Amniotic epithelial cell (primary cell): ENCODE data around the gene GADD45A.

Experiments
- DNase-seq: peaks from one replicate; pipeline ENCODE4 v3.0.0-alpha.2; 2010; ENCODE audit warnings: low read depth

The GADD45A gene

DNA sequence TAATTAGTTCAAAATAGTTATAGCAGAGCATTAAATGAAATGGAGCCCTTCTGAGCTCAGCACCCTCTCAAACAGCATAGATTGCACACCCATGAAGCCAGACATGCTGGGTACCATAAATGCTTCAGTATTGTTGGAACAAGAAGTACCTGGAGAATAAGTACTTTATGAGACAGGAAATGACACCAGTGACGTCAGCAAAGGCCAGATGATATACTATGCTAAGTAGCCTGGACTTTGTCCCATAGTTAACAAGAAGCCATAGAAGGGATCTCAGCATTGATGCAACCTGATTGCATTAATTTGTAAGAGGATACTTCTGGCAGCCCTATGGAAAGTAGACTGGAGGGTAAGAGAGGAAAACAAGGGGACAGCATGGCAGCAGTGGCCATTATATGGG, 16.3 kb upstream of the GADD45A start:
- DNase-seq = peak; percentile 35

DNA sequence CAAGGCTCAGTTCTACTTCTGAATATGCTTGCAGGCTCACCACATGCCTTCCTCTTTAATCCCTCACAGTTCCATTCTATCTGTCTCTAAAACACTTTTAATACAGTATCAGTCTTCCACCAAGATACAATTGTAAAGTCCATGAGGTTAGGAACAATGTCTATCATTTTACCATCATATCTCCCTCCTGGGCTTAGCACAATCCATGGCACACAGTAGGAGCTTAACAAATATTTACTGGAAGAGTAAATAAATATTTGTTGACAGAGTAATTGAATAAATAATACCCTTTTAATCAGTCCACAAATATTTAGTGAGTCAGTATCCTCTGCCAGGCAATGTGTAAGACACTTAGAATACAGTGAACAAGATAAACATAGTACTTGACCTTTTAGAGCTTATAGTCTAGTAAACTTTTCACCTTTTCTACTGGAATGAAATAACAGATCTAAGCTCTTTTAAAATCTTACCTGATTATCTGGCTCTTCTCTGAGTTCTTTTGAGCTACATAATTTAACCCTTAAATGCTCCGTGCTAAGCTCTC, 12.7 kb upstream of the GADD45A start:
- no peak for DNase-seq

GRCh38 chr1:67673468-67674201, 11.4 kb upstream of the GADD45A start:
- no peak for DNase-seq

- no peak for DNase-seq
Measured at GRCh38 chr1:67674260-67675011, 10.6 kb upstream of the GADD45A start.

- DNase-seq = no peak
Measured at GRCh38 chr1:67675800-67676199, 9.2 kb upstream of the GADD45A start.

DNA sequence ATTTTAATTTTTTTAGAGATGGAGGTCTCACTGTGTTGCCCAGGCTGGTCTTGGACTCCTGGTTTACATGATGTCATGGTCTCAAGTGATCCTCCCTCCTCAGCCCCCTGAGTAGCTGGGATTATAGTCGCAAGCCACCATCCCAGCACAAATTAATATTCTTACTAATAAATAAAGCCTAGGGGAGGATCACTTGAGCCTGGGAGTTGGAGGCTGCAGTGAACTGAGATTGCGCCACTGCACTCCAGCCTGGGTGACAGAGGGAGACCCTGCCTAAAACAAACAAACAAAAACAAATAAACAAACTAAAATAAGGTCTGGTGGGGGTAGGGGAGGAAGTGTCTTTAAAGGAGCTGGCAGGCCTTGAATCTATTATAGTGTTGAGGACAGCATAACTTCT, 8.7 kb upstream of the GADD45A start:
- no peak for DNase-seq

- no peak for DNase-seq
Measured at GRCh38 chr1:67676946-67677345, 8.1 kb upstream of the GADD45A start.

- DNase-seq = no peak
Measured at GRCh38 chr1:67677408-67677807, 7.6 kb upstream of the GADD45A start.

GRCh38 chr1:67677930-67678329, 7.1 kb upstream of the GADD45A start:
- DNase-seq = no peak

DNA sequence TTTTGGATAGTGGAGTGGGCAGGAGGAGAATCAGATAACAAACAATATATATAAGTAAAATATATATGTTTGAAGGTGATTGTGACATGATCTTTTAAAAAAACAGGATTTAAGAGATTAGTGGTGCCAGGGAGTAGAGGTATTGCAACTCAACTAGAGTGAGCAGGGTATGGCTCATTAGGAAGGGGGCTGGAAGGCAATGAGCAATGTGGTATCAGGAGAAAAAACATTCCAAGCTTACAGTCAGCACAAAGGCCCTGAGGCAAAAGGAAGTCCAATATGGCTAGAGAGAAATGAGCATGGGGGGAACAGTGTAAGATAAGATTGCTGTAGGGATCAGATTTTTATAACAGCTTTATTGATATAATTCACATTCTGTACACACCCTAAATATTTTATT, 5.3 kb upstream of the GADD45A start:
- peak; percentile 66 for DNase-seq

DNA sequence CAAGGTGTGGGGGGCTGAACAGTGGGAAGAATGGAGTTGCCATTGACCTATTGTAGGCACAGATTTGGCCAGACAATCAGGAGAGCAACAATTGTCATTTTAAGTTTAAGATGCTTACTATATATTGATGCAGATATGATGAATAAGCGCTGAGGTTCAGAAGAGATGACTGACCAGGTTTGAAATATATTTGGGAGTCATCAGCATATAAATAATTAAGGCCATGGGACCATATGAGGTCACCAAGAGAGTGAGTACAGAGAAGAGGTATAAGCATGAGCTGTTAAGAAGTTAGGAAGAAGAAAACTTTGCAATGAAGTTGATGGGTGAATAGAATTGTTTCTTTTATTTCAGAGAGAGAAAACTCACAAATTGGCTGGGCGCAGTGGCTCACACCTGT, 4.5 kb upstream of the GADD45A start:
- no peak for DNase-seq

DNA sequence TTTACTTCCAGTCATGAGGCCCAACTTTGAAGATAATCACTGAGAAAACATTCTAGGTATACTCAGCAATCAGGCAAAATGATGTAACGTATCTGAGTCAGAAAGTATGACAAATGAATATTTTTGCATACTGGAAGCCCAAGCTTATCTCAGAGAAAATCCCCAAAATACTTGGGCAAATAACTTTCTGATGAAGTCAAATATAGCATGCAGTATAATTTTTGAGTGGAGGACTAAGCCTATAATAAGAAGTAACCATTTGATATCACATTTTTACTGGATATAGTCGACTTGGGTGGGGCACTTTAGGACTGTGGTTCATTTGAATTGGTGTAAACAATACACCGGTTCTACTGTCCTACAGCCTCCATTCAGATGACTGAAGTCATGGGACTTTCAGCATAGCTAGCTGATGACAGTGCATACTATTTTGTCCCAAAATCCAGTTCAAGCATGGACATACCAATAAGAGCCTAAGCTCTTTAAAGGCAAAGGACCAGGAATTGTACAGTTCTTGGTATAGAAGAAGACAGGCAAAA, 2.3 kb upstream of the GADD45A start:
- DNase-seq = peak; percentile 92

DNA sequence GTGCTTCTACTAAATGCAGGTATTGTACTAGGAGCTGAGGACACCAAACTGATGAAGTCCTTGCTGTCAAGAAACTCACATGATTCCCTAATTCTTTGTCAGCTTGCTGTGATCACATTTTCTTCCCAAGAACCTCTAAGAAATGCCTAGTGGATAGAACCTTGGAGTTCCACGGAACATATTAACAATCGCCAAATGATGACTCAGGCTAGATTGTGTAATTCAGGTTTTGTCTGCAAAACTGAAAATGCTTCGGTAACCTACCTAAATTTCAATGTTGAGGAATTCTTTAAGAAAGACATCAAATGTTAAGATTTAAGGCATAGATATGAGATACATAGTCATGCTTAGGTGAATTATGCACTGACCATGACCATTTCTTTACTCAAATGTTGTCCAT, 1.7 kb upstream of the GADD45A start:
- DNase-seq = peak; percentile 79

GRCh38 chr1:67683766-67684525, 1.1 kb upstream of the GADD45A start:
- DNase-seq = no peak

DNA sequence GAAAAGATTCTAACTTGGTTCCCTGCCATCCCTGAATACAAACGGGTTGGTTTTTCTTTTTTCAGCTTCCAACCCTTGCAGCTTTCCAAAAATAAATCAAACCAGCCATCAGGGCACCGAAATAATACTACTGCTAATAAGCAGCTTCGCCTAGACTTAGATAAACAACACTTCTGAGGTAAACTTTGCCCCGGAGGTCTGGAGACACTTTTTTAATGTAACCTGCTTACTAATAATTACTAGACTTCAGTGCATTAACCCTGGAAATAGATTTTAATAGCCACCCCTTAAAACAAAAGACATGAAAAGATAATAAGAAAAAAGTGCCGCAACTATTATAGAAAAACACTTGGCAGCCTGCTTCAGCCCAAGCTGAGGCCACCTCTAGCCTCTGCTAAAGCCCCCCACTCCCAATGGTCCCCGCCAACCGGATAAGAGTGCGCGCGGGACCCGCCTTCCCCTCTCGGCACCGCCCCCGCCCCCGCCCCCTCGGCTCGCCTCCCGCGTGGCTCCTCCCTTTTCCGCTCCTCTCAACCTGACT, 405 bp upstream of the GADD45A start:
- no peak for DNase-seq

GRCh38 chr1:67685558-67686266, 711 bp downstream of the GADD45A start:
- DNase-seq = peak; percentile 52

DNA sequence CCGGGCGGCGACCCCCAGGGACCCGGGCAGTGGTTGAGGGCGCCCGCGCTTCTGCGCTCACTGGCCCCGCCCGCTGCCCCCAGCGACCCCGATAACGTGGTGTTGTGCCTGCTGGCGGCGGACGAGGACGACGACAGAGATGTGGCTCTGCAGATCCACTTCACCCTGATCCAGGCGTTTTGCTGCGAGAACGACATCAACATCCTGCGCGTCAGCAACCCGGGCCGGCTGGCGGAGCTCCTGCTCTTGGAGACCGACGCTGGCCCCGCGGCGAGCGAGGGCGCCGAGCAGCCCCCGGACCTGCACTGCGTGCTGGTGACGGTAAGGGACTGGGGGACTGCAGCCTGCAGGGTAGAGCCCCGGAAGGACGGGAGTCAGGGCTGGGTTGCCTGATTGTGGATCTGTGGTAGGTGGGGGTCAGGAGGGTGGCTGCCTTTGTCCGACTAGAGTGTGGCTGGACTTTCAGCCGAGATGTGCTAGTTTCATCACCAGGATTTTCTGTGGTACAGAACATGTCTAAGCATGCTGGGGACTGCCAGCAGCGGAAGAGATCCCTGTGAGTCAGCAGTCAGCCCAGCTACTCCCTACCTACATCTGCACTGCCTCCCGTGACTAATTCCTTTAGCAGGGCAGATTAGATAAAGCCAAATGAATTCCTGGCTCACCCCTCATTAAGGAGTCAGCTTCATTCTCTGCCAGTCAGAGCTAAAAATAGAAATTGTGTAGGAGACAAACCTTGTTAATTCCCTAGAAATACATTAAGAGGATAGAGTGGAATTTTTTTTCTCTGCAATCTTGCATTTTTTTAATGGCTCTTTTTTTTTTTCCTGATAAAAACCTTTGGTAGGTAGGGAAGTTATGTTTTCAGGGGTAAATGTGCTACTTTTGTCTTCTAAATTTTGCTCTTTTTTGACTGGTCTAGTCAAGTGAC, 1.5 kb downstream of the GADD45A start:
- DNase-seq = peak; percentile 100

- DNase-seq = no peak
Measured at GRCh38 chr1:67687198-67687545, 2.2 kb downstream of the GADD45A start.

GRCh38 chr1:67687649-67688048, 2.6 kb downstream of the GADD45A start:
- peak; percentile 80 for DNase-seq

DNA sequence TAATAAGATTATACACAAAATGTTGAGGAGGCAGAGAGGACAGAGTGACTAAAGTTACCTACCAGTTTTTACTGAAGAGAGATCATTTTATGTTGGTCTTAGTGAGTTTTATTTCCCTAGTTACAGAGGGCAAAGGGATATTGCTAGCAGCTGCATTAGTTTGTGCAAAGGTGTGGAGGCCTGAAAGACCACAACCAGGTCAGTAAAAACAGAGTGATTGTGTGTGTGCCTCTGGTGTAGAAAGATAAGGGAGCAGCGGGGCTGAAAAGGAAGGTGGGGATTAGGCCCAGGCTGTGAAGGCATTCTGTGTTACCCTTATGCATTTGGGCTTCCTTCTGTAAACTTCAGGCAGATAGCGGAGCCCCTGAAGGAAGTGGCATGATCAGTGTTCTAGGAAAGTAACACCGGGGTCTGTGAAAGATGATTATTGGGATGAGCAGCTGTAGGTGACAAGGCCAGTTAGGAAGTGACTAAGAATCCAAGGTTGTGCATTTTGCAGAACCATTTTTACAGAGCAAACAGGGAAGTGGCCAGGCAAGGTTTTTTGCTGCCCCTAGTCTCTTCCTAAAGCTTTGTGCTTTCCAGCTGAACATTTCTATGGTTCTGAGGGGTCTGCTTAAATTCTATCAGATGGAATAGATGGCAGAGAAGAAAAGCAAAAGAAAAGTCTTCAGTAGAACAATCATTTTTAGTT, 3.7 kb downstream of the GADD45A start:
- DNase-seq = no peak
